Right cardiac atrium (tissue), 5 donors: Measurements from ENCODE around the gene TOX3. TPM values are rescaled to one million over a fixed set of nuclear protein-coding genes. Genes with fewer than 3 reads are reported as not detected.
A peak's percentile ranks its signal among the peaks of the same experiment; 100 is the strongest.

Experiments
- ATAC-seq, 2 donors: fragments of 200-7000 bp; cut with Tn5 transposase; one replicate each; pipeline versions ENCODE4 v1.8.0 to v1.9.1; 2020; ENCODE audit warnings: moderate library complexity in 2 of 2, mild to moderate bottlenecking in 1 of 2
- DNase-seq, 3 donors: peaks; one replicate each; pipeline ENCODE4 v3.0.0-alpha.2; 2020
- H3K27ac ChIP-seq: one replicate; pipeline ENCODE4 v1.5.1; 2013; ENCODE audit warnings: mild to moderate bottlenecking, low read length, control low read depth, moderate library complexity
- H3K27me3 ChIP-seq: one replicate; pipeline ENCODE4 v1.6.1; 2013; ENCODE audit not compliant: control insufficient read depth, insufficient read depth
- H3K4me1 ChIP-seq: one replicate; pipeline ENCODE4 v1.6.1; 2013; ENCODE audit warnings: low read length; ENCODE audit not compliant: control insufficient read depth, insufficient read depth
- H3K4me3 ChIP-seq: one replicate; pipeline ENCODE4 v1.5.1; 2013; ENCODE audit warnings: low read length, control low read depth
- H3K9me3 ChIP-seq: one replicate; pipeline ENCODE4 v1.6.1; 2013; ENCODE audit warnings: low read length; ENCODE audit not compliant: control insufficient read depth
- WGBS: extraction: QIAGEN DNeasy Blood & Tissue Kit; methylation state at CpG from one replicate; pipeline ENCODE4 v1.1.7; 2013; 5-methylcytosine and 5-hydroxymethylcytosine counted together
- intact Hi-C, 4 donors: fragments of 100-400 bp; cut with DNase I; formaldehyde crosslinking; loops; one replicate each; pipeline versions ENCODE4 v1.11.0 to v1.14.0; 2022 to 2023
- polyA plus RNA-seq: library from polyadenylated mRNA; stranded (reverse); fragments of 200-250 nt; gene quantifications from one replicate; pipeline ENCODE4 v1.2.3, GENCODE V29; 2013
- total RNA-seq, 4 donors: library from RNA; stranded (reverse); fragmentation: NEBNext Ultra II Directional; extraction: Animal tissue kit (Norgen Biotek cat#: 25700); gene quantifications; one replicate each; pipeline ENCODE4 v1.2.1, GENCODE V29; 2021
- donor health status: healthy with polysubstance abuse.
- donor health status: DM: no; HTN: yes; CAD: no.
- donor health status: DM: no; HTN: no; CAD: no.
- donor health status: DM: no; HTN: yes; CAD: no; lungs with severe emphysema.
- donor health status: DM: yes; HTN: yes; CAD: no.

TOX3 gene
- total and polyA plus RNA-seq, 5 donors = 0.02 TPM; not detected in 4

- no peak for ATAC-seq
- no peak for DNase-seq
- H3K27ac ChIP-seq = no peak overlapping the region
- 69% methylated on average over 11 of the region's 11 CpGs for WGBS
- intact Hi-C loops = no loop called here
- no peaks in the 10 kb centered on the region for H3K27me3 ChIP-seq
- H3K9me3 ChIP-seq = no peaks in the 10 kb centered on the region
- no peaks in the 10 kb centered on the region for H3K4me1 ChIP-seq
- H3K4me3 ChIP-seq = no peak overlapping the region
Measured at GRCh38 chr16:52578007-52578828, 31.3 kb upstream of the TOX3 start.

- intact Hi-C loops = no loop called here
- Histone ChIP-seq H3K4me3 (no peak overlapping the region), H3K27me3 (no peaks in the 10 kb centered on the region), H3K27ac (no peak overlapping the region), H3K4me1 (no peaks in the 10 kb centered on the region), H3K9me3 (no peaks in the 10 kb centered on the region)
- WGBS = 72% methylated on average over 9 of the region's 9 CpGs
- DNase-seq (no peak), ATAC-seq (no peak)
Measured at GRCh38 chr16:52577130-52577706, 30.3 kb upstream of the TOX3 start.

DNA sequence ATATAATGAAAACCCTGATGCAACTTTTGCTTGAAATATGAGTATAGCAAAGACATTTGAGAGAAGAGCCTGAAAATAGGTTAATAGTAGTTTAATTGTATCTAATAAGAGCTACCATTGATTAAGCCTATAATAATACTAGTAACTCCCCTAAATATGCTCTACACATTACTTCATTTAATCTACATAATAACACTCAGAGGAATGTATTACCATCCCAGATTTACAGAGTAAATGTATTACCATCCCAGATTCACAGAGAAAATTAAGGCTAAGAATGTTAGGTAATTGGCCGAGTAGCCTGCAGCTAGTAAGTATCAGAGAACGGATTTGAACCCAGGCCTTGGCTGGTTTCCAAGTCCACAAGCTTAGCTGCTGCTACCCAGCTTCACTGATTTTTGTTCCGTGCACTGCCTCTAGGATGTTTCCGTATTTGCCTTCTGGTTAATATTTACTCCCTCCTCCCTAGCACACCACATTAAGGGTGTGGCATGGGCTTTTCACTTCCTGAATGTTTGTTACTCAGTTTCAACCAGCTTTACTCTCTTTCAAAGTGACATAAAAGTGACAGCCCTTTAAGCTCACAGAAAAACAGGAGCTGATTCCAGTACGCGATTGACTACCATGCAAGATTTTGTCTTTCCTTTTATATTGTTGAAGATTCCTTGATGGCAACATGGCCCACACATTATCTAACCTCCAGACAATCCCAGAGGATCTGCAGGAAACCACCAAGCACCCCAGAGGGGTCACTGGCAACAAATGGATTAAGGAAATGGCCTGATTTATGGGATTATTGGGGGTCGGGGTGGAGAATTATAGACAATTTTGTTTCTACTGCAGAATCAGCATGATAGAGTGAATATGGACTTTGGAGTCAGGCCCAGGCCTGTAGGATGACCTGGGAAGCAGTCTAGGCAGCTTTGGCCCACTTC lies 26.7 kb upstream of the TOX3 start:
- no peak overlapping the region for H3K4me3 ChIP-seq
- H3K27ac ChIP-seq = no peak overlapping the region
- 81% methylated on average over 7 of the region's 7 CpGs for WGBS
- DNase-seq (no peak), ATAC-seq (peak in 1 of 2 donors; percentile 31)
- no peaks in the 10 kb centered on the region for H3K4me1 ChIP-seq
- no peaks in the 10 kb centered on the region for H3K9me3 ChIP-seq
- intact Hi-C loops = no loop called here
- no peaks in the 10 kb centered on the region for H3K27me3 ChIP-seq

DNA sequence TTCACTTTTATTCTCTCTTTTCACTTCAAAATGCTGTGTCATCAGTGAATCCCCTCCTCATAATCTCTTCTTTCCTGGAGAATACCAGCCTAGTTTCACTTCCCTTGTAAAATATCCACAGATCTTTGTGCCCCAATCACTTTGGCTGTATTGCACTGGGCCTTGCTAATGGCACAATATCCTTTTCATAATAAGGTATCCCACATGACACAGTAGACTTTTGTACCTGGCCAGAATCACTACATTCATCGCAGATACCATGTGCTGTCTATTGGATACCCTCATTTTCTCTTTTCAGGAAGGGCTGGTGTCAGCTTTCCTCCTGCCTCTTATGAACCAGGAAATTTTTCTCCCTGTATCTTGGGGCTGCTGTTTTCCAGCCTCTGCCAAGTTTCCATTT lies 25.7 kb upstream of the TOX3 start:
- DNase-seq = no peak
- Histone ChIP-seq H3K9me3 (no peaks in the 10 kb centered on the region), H3K4me1 (no peaks in the 10 kb centered on the region), H3K27ac (no peak overlapping the region), H3K4me3 (no peak overlapping the region), H3K27me3 (no peaks in the 10 kb centered on the region)
- intact Hi-C loops = no loop called here
- ATAC-seq = no peak
- WGBS = 93% methylated on average over 1 of the region's 1 CpG

GRCh38 chr16:52570495-52571091 lies 23.6 kb upstream of the TOX3 start:
- Histone ChIP-seq H3K27me3 (no peaks in the 10 kb centered on the region), H3K4me3 (no peak overlapping the region), H3K27ac (no peak overlapping the region), H3K9me3 (no peaks in the 10 kb centered on the region), H3K4me1 (no peaks in the 10 kb centered on the region)
- no peak for DNase-seq
- intact Hi-C loops = no loop called here
- WGBS = 74% methylated on average over 4 of the region's 4 CpGs
- ATAC-seq = no peak

- WGBS = 68% methylated on average over 2 of the region's 2 CpGs
- ATAC-seq (no peak), DNase-seq (no peak)
- Histone ChIP-seq H3K27me3 (no peaks in the 10 kb centered on the region), H3K4me1 (no peaks in the 10 kb centered on the region), H3K9me3 (no peaks in the 10 kb centered on the region), H3K4me3 (no peak overlapping the region), H3K27ac (no peak overlapping the region)
- intact Hi-C loops = no loop called here
Measured at GRCh38 chr16:52569701-52570100, 22.8 kb upstream of the TOX3 start.

DNA sequence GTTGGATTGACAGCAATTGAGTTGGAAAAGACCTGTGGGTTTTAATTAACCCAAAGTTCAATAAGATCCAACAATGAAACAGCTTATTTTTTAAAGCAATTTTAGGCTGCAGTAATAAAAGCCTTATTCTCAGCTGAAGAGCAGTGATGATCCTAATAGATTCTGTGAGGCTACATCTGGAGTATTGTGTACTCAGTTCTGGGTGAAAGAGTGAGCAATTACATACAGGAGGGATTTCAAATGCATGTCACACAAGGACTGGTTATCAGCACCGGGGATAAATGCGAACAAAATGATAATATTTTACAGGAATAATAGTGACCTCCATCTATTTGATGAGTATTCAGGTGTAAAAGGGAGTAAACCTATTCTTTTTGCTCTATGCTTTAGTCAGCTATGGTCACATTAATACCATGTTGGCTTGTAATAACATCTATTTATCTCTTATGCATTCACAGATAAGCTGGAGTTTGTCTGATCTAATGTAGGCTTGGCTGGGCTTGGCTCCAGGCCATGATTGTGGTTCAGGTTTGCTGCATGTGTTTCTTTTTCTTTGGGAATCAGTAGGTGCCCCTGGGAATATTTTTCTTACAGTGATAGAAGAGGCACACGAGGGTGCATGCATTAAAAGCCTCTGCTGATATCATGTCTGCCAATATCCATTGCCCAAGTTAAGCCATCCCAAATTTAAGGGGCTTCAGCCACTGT lies 22.2 kb upstream of the TOX3 start:
- intact Hi-C loops = no loop called here
- no peak overlapping the region for H3K27ac ChIP-seq
- no peak for DNase-seq
- 58% methylated on average over 3 of the region's 3 CpGs for WGBS
- no peaks in the 10 kb centered on the region for H3K9me3 ChIP-seq
- no peak for ATAC-seq
- no peaks in the 10 kb centered on the region for H3K27me3 ChIP-seq
- no peaks in the 10 kb centered on the region for H3K4me1 ChIP-seq
- H3K4me3 ChIP-seq = no peak overlapping the region

- DNase-seq = no peak
Measured at GRCh38 chr16:52568495-52568894, 21.6 kb upstream of the TOX3 start.

GRCh38 chr16:52567193-52567592 lies 20.2 kb upstream of the TOX3 start:
- no peaks in the 10 kb centered on the region for H3K4me1 ChIP-seq
- DNase-seq (no peak), ATAC-seq (no peak)
- intact Hi-C loops = no loop called here
- no peaks in the 10 kb centered on the region for H3K27me3 ChIP-seq
- 54% methylated on average over 4 of the region's 4 CpGs for WGBS
- no peak overlapping the region for H3K27ac ChIP-seq
- H3K9me3 ChIP-seq = no peaks in the 10 kb centered on the region
- H3K4me3 ChIP-seq = no peak overlapping the region

More at GRCh38 chr16:52568495-52568894, 21.6 kb upstream of the TOX3 start:
- no peaks in the 10 kb centered on the region for H3K27me3 ChIP-seq
- H3K4me3 ChIP-seq = no peak overlapping the region
- no peak overlapping the region for H3K27ac ChIP-seq
- H3K9me3 ChIP-seq = no peaks in the 10 kb centered on the region
- WGBS = 86% methylated on average over 1 of the region's 1 CpG
- intact Hi-C loops = no loop called here
- no peaks in the 10 kb centered on the region for H3K4me1 ChIP-seq
- no peak for ATAC-seq

GRCh38 chr16:52563767-52564611 lies 17.0 kb upstream of the TOX3 start:
- intact Hi-C loops = no loop called here
- 86% methylated on average over 3 of the region's 3 CpGs for WGBS

More at GRCh38 chr16:52563767-52564611, 17.0 kb upstream of the TOX3 start:
- Histone ChIP-seq H3K4me1 (no peaks in the 10 kb centered on the region), H3K9me3 (no peaks in the 10 kb centered on the region), H3K4me3 (no peak overlapping the region), H3K27ac (no peak overlapping the region), H3K27me3 (no peaks in the 10 kb centered on the region)
- DNase-seq (no peak), ATAC-seq (no peak)
